ENCODE data around the gene CAPN2.

CAPN2 gene

GRCh38 chr1:223796210-223796609 is 83.9 kb downstream of the CAPN2 start:
- no peaks in the 10 kb centered on the region; the same call in 1 of the 2 replicates for H3F3A ChIP-seq (ENCODE audit: insufficient read depth)
- no peaks in the 10 kb centered on the region for H3K9me3 ChIP-seq (ENCODE audit: insufficient read depth, low read length)
- H3K9me2 ChIP-seq (replicated peaks; ENCODE audit: insufficient read depth, low read length) = no peaks in the 10 kb centered on the region
- no peak overlapping the region for H3K4me3 ChIP-seq (ENCODE audit: insufficient read depth, low read length, poor library complexity, severe bottlenecking)
- no peak overlapping the region for H3K4me2 ChIP-seq (ENCODE audit: low read depth, low read length, poor library complexity, severe bottlenecking)
- TF ChIP-seq EZH2phosphoT487 (conservative IDR thresholded peaks at IDR 0.05; ENCODE audit: low read length) (no peak), CTCF (IDR thresholded peaks at IDR 0.05; ENCODE audit: insufficient read depth, low read length, poor library complexity, severe bottlenecking) (no peak)
- no peaks in the 10 kb centered on the region for H4K20me1 ChIP-seq (ENCODE audit: low read depth, low read length)
- H3K9ac ChIP-seq (ENCODE audit: low read length) = no peak overlapping the region
- 0 out of 2 replicates have a peak, but pooled peaks cover 3% of the 10 kb centered on the region for H3K36me3 ChIP-seq (ENCODE audit: low read length)
- no peaks in the 10 kb centered on the region for H3K27me3 ChIP-seq (ENCODE audit: low read length)
- H3K79me2 ChIP-seq (ENCODE audit: insufficient read depth, low read length) = no peaks in the 10 kb centered on the region
- no peak overlapping the region for H3K27ac ChIP-seq (ENCODE audit: low read depth, low read length)
- no peak overlapping the region for H2AFZ ChIP-seq (ENCODE audit: low read depth, low read length, severe bottlenecking)

GRCh38 chr1:223802032-223802431 is 89.7 kb downstream of the CAPN2 start:
- Histone ChIP-seq H3K9me3 (ENCODE audit: insufficient read depth, low read length) (no peaks in the 10 kb centered on the region), H3K4me3 (ENCODE audit: insufficient read depth, low read length, poor library complexity, severe bottlenecking) (no peak overlapping the region), H3K27me3 (ENCODE audit: low read length) (no peaks in the 10 kb centered on the region), H2AFZ (ENCODE audit: low read depth, low read length, severe bottlenecking) (no peak overlapping the region), H3K79me2 (ENCODE audit: insufficient read depth, low read length) (no peaks in the 10 kb centered on the region), H3K9me2 (replicated peaks; ENCODE audit: insufficient read depth, low read length) (no peaks in the 10 kb centered on the region), H3K4me2 (ENCODE audit: low read depth, low read length, poor library complexity, severe bottlenecking) (no peak overlapping the region), H3K36me3 (ENCODE audit: low read length) (0 out of 2 replicates have a peak, but pooled peaks cover under 1% of the 10 kb centered on the region), H3K27ac (ENCODE audit: low read depth, low read length) (no peak overlapping the region), H3F3A (ENCODE audit: insufficient read depth) (no peaks in the 10 kb centered on the region), H4K20me1 (ENCODE audit: low read depth, low read length) (no peaks in the 10 kb centered on the region), H3K9ac (ENCODE audit: low read length) (no peak overlapping the region)
- TF ChIP-seq EZH2phosphoT487 (conservative IDR thresholded peaks at IDR 0.05; ENCODE audit: low read length) (no peak), CTCF (IDR thresholded peaks at IDR 0.05; ENCODE audit: insufficient read depth, low read length, poor library complexity, severe bottlenecking) (no peak)

- no peak overlapping the region for H3K9ac ChIP-seq (ENCODE audit: low read length)
- H4K20me1 ChIP-seq (ENCODE audit: low read depth, low read length) = no peaks in the 10 kb centered on the region
- H3K9me3 ChIP-seq (ENCODE audit: insufficient read depth, low read length) = no peaks in the 10 kb centered on the region
- no peaks in the 10 kb centered on the region for H3K79me2 ChIP-seq (ENCODE audit: insufficient read depth, low read length)
- TF ChIP-seq EZH2phosphoT487 (conservative IDR thresholded peaks at IDR 0.05; ENCODE audit: low read length) (no peak), CTCF (IDR thresholded peaks at IDR 0.05; ENCODE audit: insufficient read depth, low read length, poor library complexity, severe bottlenecking) (no peak)
- no peak overlapping the region for H3K4me2 ChIP-seq (ENCODE audit: low read depth, low read length, poor library complexity, severe bottlenecking)
- H3K27ac ChIP-seq (ENCODE audit: low read depth, low read length) = no peak overlapping the region
- H3K4me3 ChIP-seq (ENCODE audit: insufficient read depth, low read length, poor library complexity, severe bottlenecking) = no peak overlapping the region
- no peak overlapping the region for H2AFZ ChIP-seq (ENCODE audit: low read depth, low read length, severe bottlenecking)
- H3F3A ChIP-seq (ENCODE audit: insufficient read depth) = no peaks in the 10 kb centered on the region
- H3K36me3 ChIP-seq (ENCODE audit: low read length) = no peaks in the 10 kb centered on the region
- H3K27me3 ChIP-seq (ENCODE audit: low read length) = no peaks in the 10 kb centered on the region
- no peaks in the 10 kb centered on the region for H3K9me2 ChIP-seq (replicated peaks; ENCODE audit: insufficient read depth, low read length)
These were observed 90.3 kb downstream of the CAPN2 start for GRCh38 chr1:223802602-223803001.

Measured in SU-DHL-6 (cell line).